Measurements from ENCODE around the gene NCAN. TPM values are rescaled to one million over a fixed set of nuclear protein-coding genes. Genes with fewer than 3 reads are reported as not detected.

The NCAN gene
- total and polyA plus RNA-seq, 4 donors = 0.06 TPM; not detected in 3

- Histone ChIP-seq H3K27ac (ENCODE audit: low read depth in 1 of 2, low read length in 2 of 2) (no peak overlapping the region), H3K4me3 (ENCODE audit: low read depth in 1 of 3, low read length in 3 of 3) (no peak overlapping the region), H3K9me3 (ENCODE audit: control insufficient read depth in 4 of 4, low read length in 3 of 4) (no peaks in the 10 kb centered on the region), H3K4me1 (ENCODE audit: control insufficient read depth in 4 of 4, insufficient read depth in 4 of 4, low read length in 3 of 4) (no peaks in the 10 kb centered on the region), H3K27me3 (ENCODE audit: control insufficient read depth in 4 of 4, insufficient read depth in 4 of 4, low read length in 3 of 4) (peaks cover 0 to 5% (median 4%) of the 10 kb centered on the region in 4 donors), H3K9ac (ENCODE audit: low read depth in 1 of 2, low read length in 2 of 2) (no peak overlapping the region), H3K36me3 (ENCODE audit: control insufficient read depth in 4 of 4, insufficient read depth in 3 of 4, low read depth in 1 of 4, low read length in 3 of 4) (no peaks in the 10 kb centered on the region)
- TF ChIP-seq ZBTB33 (IDR thresholded peaks at IDR 0.05) (no peak), CTCF (IDR thresholded peaks at IDR 0.05; ENCODE audit: low read depth, low read length, missing input control) (no peak), HNF4A (conservative IDR thresholded peaks at IDR 0.05) (no peak), MAX (IDR thresholded peaks at IDR 0.05) (no peak), JUND (IDR thresholded peaks at IDR 0.05) (no peak), HNF4G (IDR thresholded peaks at IDR 0.05) (no peak), FOXA2 (IDR thresholded peaks at IDR 0.05) (no peak), GABPA (IDR thresholded peaks at IDR 0.05 in 1 of 2, conservative IDR thresholded peaks at IDR 0.05 in 1 of 2) (no peak), RAD21 (IDR thresholded peaks at IDR 0.05) (no peak), YY1 (IDR thresholded peaks at IDR 0.05) (no peak), RXRA (IDR thresholded peaks at IDR 0.05) (no peak), NR2F2 (IDR thresholded peaks at IDR 0.05) (no peak), REST (IDR thresholded peaks at IDR 0.05) (no peak), EGR1 (IDR thresholded peaks at IDR 0.05; ENCODE audit: low read depth in 2 of 2) (no peak), FOXA1 (IDR thresholded peaks at IDR 0.05) (no peak), SP1 (IDR thresholded peaks at IDR 0.05) (no peak), TAF1 (conservative IDR thresholded peaks at IDR 0.05) (no peak)
- TF ChIP-seq, protein P1, sequence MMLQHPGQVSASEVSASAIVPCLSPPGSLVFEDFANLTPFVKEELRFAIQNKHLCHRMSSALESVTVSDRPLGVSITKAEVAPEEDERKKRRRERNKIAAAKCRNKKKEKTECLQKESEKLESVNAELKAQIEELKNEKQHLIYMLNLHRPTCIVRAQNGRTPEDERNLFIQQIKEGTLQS (IDR thresholded peaks at IDR 0.05) = no peak
- WGBS = 48% methylated on average over 21 of the region's 21 CpGs
- DNase-seq (ENCODE audit: low spot score) = no peak
Measured at GRCh38 chr19:19213426-19214158, 1.8 kb downstream of the NCAN start.

All from liver (tissue), 9 donors.